ENCODE results near the gene RAB31.
A peak's percentile ranks its signal among the peaks of the same experiment; 100 is the strongest.
"Not testable (repeated sequence)": the region's sequence is repeated elsewhere in the genome, so short reads cannot be mapped to it uniquely, and the experiment has no call there.

Gene RAB31

GRCh38 chr18:9764011-9764481 lies 55.9 kb downstream of the RAB31 start:
- DNase-seq = no peak

- no peak for DNase-seq
Measured at GRCh38 chr18:9765501-9765900, 57.4 kb downstream of the RAB31 start.

- DNase-seq = no peak
Measured at GRCh38 chr18:9766076-9766481, 58.0 kb downstream of the RAB31 start.

GRCh38 chr18:9766740-9767139 lies 58.6 kb downstream of the RAB31 start:
- DNase-seq = no peak

GRCh38 chr18:9768071-9768691 lies 60.1 kb downstream of the RAB31 start:
- not testable (repeated sequence) for DNase-seq

GRCh38 chr18:9770111-9770510 lies 62.0 kb downstream of the RAB31 start:
- not testable (repeated sequence) for DNase-seq

- peak; percentile 35 for DNase-seq
Measured at GRCh38 chr18:9771261-9771976, 63.3 kb downstream of the RAB31 start.

- DNase-seq = no peak
Measured at GRCh38 chr18:9771977-9772660, 64.0 kb downstream of the RAB31 start.

GRCh38 chr18:9772847-9773677 lies 65.0 kb downstream of the RAB31 start:
- no peak for DNase-seq

GRCh38 chr18:9774150-9774549 lies 66.0 kb downstream of the RAB31 start:
- no peak for DNase-seq

GRCh38 chr18:9775178-9775577 lies 67.1 kb downstream of the RAB31 start:
- DNase-seq = no peak

- no peak for DNase-seq
Measured at GRCh38 chr18:9779630-9780029, 71.5 kb downstream of the RAB31 start.

GRCh38 chr18:9782073-9782857 lies 74.2 kb downstream of the RAB31 start:
- DNase-seq = no peak

- no peak for DNase-seq
Measured at GRCh38 chr18:9786631-9787030, 78.5 kb downstream of the RAB31 start.

GRCh38 chr18:9787036-9787435 lies 78.9 kb downstream of the RAB31 start:
- no peak for DNase-seq

- DNase-seq = no peak
Measured at GRCh38 chr18:9787712-9788111, 79.6 kb downstream of the RAB31 start.

GRCh38 chr18:9788140-9788539 lies 80.0 kb downstream of the RAB31 start:
- no peak for DNase-seq

- DNase-seq = no peak
Measured at GRCh38 chr18:9788860-9789259, 80.8 kb downstream of the RAB31 start.

- DNase-seq = no peak
Measured at GRCh38 chr18:9790261-9790660, 82.2 kb downstream of the RAB31 start.

GRCh38 chr18:9791991-9792390 lies 83.9 kb downstream of the RAB31 start:
- DNase-seq = no peak

- DNase-seq = no peak
Measured at GRCh38 chr18:9792565-9793245, 84.6 kb downstream of the RAB31 start.

- DNase-seq = no peak
Measured at GRCh38 chr18:9796011-9796410, 87.9 kb downstream of the RAB31 start.
